WI38 (cell line): ENCODE data around the gene CNGA4.

Experiments used
- H3K4me3 ChIP-seq: 2 replicates; pipeline ENCODE4 v1.5.1; 2011; ENCODE audit warnings: low read depth, mild to moderate bottlenecking, control low read depth, low read length
- CTCF ChIP-seq: IDR thresholded peaks from 2 replicates; pipeline ENCODE4 v1.5.1; 2012; ENCODE audit warnings: low read depth, mild to moderate bottlenecking, control low read depth, low read length

CNGA4 gene

GRCh38 chr11:6210274-6210955, 28.5 kb upstream of the CNGA4 start:
- no peak overlapping the region for H3K4me3 ChIP-seq
- TF ChIP-seq CTCF: no peak

- no peak for TF ChIP-seq CTCF
These were observed 24.4 kb upstream of the CNGA4 start for GRCh38 chr11:6214530-6214929.

GRCh38 chr11:6216501-6216900, 22.4 kb upstream of the CNGA4 start:
- TF ChIP-seq CTCF: no peak
- H3K4me3 ChIP-seq: no peak overlapping the region

More at GRCh38 chr11:6214530-6214929, 24.4 kb upstream of the CNGA4 start:
- H3K4me3 ChIP-seq: no peak overlapping the region

GRCh38 chr11:6217722-6218121, 21.2 kb upstream of the CNGA4 start:
- H3K4me3 ChIP-seq: no peak overlapping the region
- no peak for TF ChIP-seq CTCF

- H3K4me3 ChIP-seq: no peak overlapping the region
- no peak for TF ChIP-seq CTCF
These were observed 19.5 kb upstream of the CNGA4 start for GRCh38 chr11:6219359-6219758.

GRCh38 chr11:6223854-6224253, 15.0 kb upstream of the CNGA4 start:
- no peak overlapping the region for H3K4me3 ChIP-seq
- TF ChIP-seq CTCF: no peak

GRCh38 chr11:6224421-6224820, 14.5 kb upstream of the CNGA4 start:
- TF ChIP-seq CTCF: no peak
- H3K4me3 ChIP-seq: no peak overlapping the region
